PC-3 (cell line): ENCODE measurements around the gene HKDC1.

ENCODE experiments used
- CTCF ChIP-seq: fragments of 300-600 bp; sonication (generic); conservative IDR thresholded peaks from 2 replicates; pipeline ENCODE4 v1.5.1; 2017; ENCODE audit warnings: antibody characterized with exemption, low read depth, mild to moderate bottlenecking, low read length
- EZH2 ChIP-seq: fragments of 300-600 bp; sonication (generic); IDR thresholded peaks from one replicate; pipeline ENCODE4 v1.6.1; 2017; ENCODE audit warnings: antibody characterized with exemption, mild to moderate bottlenecking, low read length; ENCODE audit not compliant: unreplicated experiment
- EZH2phosphoT487 ChIP-seq: fragments of 300-600 bp; sonication (generic); IDR thresholded peaks from 2 replicates; pipeline ENCODE4 v1.6.1; 2018; ENCODE audit warnings: mild to moderate bottlenecking, antibody characterized with exemption, low read length, borderline replicate concordance

- TF ChIP-seq EZH2 (no peak), CTCF (peak; percentile 99), EZH2phosphoT487 (no peak)
Observed at GRCh38 chr10:69237528-69238159, 17.5 kb downstream of the HKDC1 start.
